DOHH2 (cell line): ENCODE results near the gene GATD1.
"Not testable (repeated sequence)": the region's sequence is repeated elsewhere in the genome, so short reads cannot be mapped to it uniquely, and the experiment has no call there.

ENCODE experiments used
- H3F3A ChIP-seq: fragments of 200-600 bp; sonication (generic), shearing (Covaris generic); 2 replicates; pipeline ENCODE4 v1.6.0; 2016; ENCODE audit warnings: antibody characterized with exemption, mild to moderate bottlenecking; ENCODE audit not compliant: control insufficient read depth, insufficient read depth
- H3K27ac ChIP-seq: fragments of 200-600 bp; sonication (generic); 2 replicates; pipeline ENCODE4 v1.5.1; 2014; ENCODE audit warnings: low read depth, mild to moderate bottlenecking, low read length, moderate library complexity
- H3K27me3 ChIP-seq: fragments of 200-600 bp; sonication (generic); 2 replicates; pipeline ENCODE4 v1.6.1; 2014; ENCODE audit warnings: mild to moderate bottlenecking, low read length, mixed read lengths; ENCODE audit not compliant: control insufficient read depth
- H3K36me3 ChIP-seq: fragments of 200-600 bp; sonication (generic); 2 replicates; pipeline ENCODE4 v1.6.1; 2014; ENCODE audit warnings: mild to moderate bottlenecking, low read length, moderate library complexity, mixed read lengths; ENCODE audit not compliant: control insufficient read depth
- H3K4me1 ChIP-seq: fragments of 200-600 bp; sonication (generic); 2 replicates; pipeline ENCODE4 v1.6.1; 2014; ENCODE audit warnings: mild to moderate bottlenecking, low read length, mixed read lengths; ENCODE audit not compliant: control insufficient read depth
- H3K4me2 ChIP-seq: fragments of 200-600 bp; sonication (generic); 2 replicates; pipeline ENCODE4 v1.6.0; 2014; ENCODE audit warnings: mild to moderate bottlenecking, low read length, moderate library complexity
- H3K4me3 ChIP-seq: fragments of 200-600 bp; sonication (generic); 2 replicates; pipeline ENCODE4 v1.5.1; 2014; ENCODE audit warnings: mild to moderate bottlenecking, low read length, mixed read lengths
- H3K79me2 ChIP-seq: fragments of 200-600 bp; sonication (generic); 2 replicates; pipeline ENCODE4 v1.6.1; 2014; ENCODE audit warnings: mild to moderate bottlenecking, low read length, mixed read lengths; ENCODE audit not compliant: control insufficient read depth
- H3K9me2 ChIP-seq: fragments of 200-600 bp; sonication (generic); replicated peaks from 2 replicates; pipeline ENCODE4 v1.6.1; 2014; ENCODE audit warnings: mild to moderate bottlenecking, low read length, mixed read lengths; ENCODE audit not compliant: control insufficient read depth
- H3K9me3 ChIP-seq: fragments of 200-600 bp; sonication (generic); 2 replicates; pipeline ENCODE4 v1.6.1; 2014; ENCODE audit warnings: antibody characterized with exemption, low read length, mixed read lengths; ENCODE audit not compliant: control insufficient read depth, insufficient read depth
- H4K20me1 ChIP-seq: fragments of 200-600 bp; sonication (generic); 2 replicates; pipeline ENCODE4 v1.6.0; 2014; ENCODE audit warnings: low read depth, mild to moderate bottlenecking, antibody characterized with exemption, low read length, moderate library complexity; ENCODE audit not compliant: control insufficient read depth, insufficient read depth
- EZH2phosphoT487 ChIP-seq: fragments of 200-600 bp; sonication (generic); IDR thresholded peaks from 2 replicates; pipeline ENCODE4 v1.6.1; 2017; ENCODE audit warnings: borderline replicate concordance, mild to moderate bottlenecking, antibody characterized with exemption, low read length, moderate library complexity, mixed read lengths
- TF ChIP-seq, protein P1 (sequence below): fragments of 200-600 bp; sonication (generic); IDR thresholded peaks from one replicate; pipeline ENCODE4 v1.5.1; 2014; ENCODE audit warnings: antibody characterized with exemption, mild to moderate bottlenecking, low read depth, low read length; ENCODE audit not compliant: poor library complexity, severe bottlenecking

GATD1 gene

GRCh38 chr11:742156-742546 lies 35.1 kb downstream of the GATD1 start:
- Histone ChIP-seq H3K9me3 (no peaks in the 10 kb centered on the region), H3K36me3 (no peaks in the 10 kb centered on the region), H3K4me3 (no peak overlapping the region), H4K20me1 (no peaks in the 10 kb centered on the region), H3K4me2 (no peak overlapping the region), H3F3A (peaks cover 4% of the 10 kb centered on the region), H3K27me3 (peaks cover 13% of the 10 kb centered on the region), H3K4me1 (peaks cover 14% of the 10 kb centered on the region), H3K9me2 (no peaks in the 10 kb centered on the region), H3K79me2 (no peaks in the 10 kb centered on the region), H3K27ac (no peak overlapping the region)
- TF ChIP-seq EZH2phosphoT487: no peak
- TF ChIP-seq, protein P1, sequence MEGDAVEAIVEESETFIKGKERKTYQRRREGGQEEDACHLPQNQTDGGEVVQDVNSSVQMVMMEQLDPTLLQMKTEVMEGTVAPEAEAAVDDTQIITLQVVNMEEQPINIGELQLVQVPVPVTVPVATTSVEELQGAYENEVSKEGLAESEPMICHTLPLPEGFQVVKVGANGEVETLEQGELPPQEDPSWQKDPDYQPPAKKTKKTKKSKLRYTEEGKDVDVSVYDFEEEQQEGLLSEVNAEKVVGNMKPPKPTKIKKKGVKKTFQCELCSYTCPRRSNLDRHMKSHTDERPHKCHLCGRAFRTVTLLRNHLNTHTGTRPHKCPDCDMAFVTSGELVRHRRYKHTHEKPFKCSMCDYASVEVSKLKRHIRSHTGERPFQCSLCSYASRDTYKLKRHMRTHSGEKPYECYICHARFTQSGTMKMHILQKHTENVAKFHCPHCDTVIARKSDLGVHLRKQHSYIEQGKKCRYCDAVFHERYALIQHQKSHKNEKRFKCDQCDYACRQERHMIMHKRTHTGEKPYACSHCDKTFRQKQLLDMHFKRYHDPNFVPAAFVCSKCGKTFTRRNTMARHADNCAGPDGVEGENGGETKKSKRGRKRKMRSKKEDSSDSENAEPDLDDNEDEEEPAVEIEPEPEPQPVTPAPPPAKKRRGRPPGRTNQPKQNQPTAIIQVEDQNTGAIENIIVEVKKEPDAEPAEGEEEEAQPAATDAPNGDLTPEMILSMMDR: no peak

- not testable (repeated sequence) for H4K20me1 ChIP-seq, H3K27ac ChIP-seq, H3K4me3 ChIP-seq, H3K4me2 ChIP-seq, H3F3A ChIP-seq, H3K9me3 ChIP-seq, H3K9me2 ChIP-seq, H3K4me1 ChIP-seq, H3K36me3 ChIP-seq, H3K79me2 ChIP-seq
- H3K27me3 ChIP-seq: peaks cover 13% of the 10 kb centered on the region
These were observed 39.4 kb downstream of the GATD1 start for GRCh38 chr11:737899-738298.

DNA sequence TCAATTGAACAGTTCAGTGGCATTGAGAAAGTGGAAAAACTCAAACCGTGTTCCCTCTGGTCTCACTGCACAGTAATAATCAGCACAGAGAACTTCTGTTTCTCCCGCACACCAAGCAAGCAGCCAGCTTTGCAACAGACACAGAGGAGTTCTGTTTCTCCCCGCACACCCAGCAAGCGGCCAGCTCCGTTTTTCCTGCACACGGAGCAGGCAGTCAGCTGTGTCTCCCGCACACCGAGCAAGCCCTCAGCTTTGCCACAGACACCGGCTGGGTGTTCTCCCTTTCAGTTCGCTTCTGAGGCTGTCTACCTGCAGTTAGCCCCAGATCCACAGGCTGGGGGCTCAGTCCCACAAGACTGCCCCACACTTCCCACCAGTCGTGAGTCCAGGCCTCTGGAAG lies 39.9 kb downstream of the GATD1 start:
- Histone ChIP-seq H3K27ac (no peak overlapping the region), H3K27me3 (peaks cover 13% of the 10 kb centered on the region), H3K4me3 (no peak overlapping the region), H3K9me3 (no peaks in the 10 kb centered on the region), H3K79me2 (no peaks in the 10 kb centered on the region), H3K9me2 (no peaks in the 10 kb centered on the region), H3K36me3 (no peaks in the 10 kb centered on the region), H3K4me2 (no peak overlapping the region), H3F3A (no peaks in the 10 kb centered on the region), H4K20me1 (no peaks in the 10 kb centered on the region), H3K4me1 (no peaks in the 10 kb centered on the region)
- TF ChIP-seq EZH2phosphoT487: no peak
- TF ChIP-seq, protein P1: no peak

- not testable (repeated sequence) for H3K4me2 ChIP-seq, H3K36me3 ChIP-seq, H3F3A ChIP-seq, H3K9me2 ChIP-seq, H3K79me2 ChIP-seq, H3K4me3 ChIP-seq, H3K4me1 ChIP-seq, H4K20me1 ChIP-seq, H3K27ac ChIP-seq, H3K9me3 ChIP-seq
- H3K27me3 ChIP-seq: peaks cover 17% of the 10 kb centered on the region
These were observed 42.7 kb downstream of the GATD1 start for GRCh38 chr11:734541-734940.
